Activated CD4-positive, alpha-beta T cell treated with anti-CD3 and anti-CD28 coated beads for 36 hours (primary cell): ENCODE measurements around the gene FARS2. TPM values are rescaled to one million over a fixed set of nuclear protein-coding genes. Genes with fewer than 3 reads are reported as not detected.
A peak's percentile ranks its signal among the peaks of the same experiment; 100 is the strongest.

ENCODE experiments used
- ATAC-seq: fragments of 200-7000 bp; cut with Tn5 transposase; one replicate; pipeline ENCODE4 v1.10.0; 2021; ENCODE audit warnings: mild to moderate bottlenecking, moderate library complexity
- CTCF ChIA-PET: fragments of 350-600 bp; sonication (Branson Sonifier 250); formaldehyde crosslinking; loops from one replicate; lab custom pipeline; 2021; ENCODE audit warnings: antibody characterized with exemption; lab: Charles Lee
- POLR2A ChIA-PET: fragments of 350-600 bp; sonication (Branson Sonifier 250); formaldehyde crosslinking; loops from one replicate; lab custom pipeline; 2021; ENCODE audit warnings: antibody characterized with exemption, inconsistent platforms; lab: Charles Lee
- DNase-seq: peaks from one replicate; pipeline ENCODE4 v3.0.0-alpha.2; 2020
- H3K27ac Mint-ChIP-seq: one replicate; pipeline ENCODE4 v1.8.0; 2021; ENCODE audit warnings: mixed read lengths
- H3K27me3 Mint-ChIP-seq: one replicate; pipeline ENCODE4 v1.8.0; 2021; ENCODE audit warnings: mixed read lengths
- H3K36me3 Mint-ChIP-seq: one replicate; pipeline ENCODE4 v1.8.0; 2021; ENCODE audit warnings: low read depth, mixed read lengths
- H3K4me1 Mint-ChIP-seq: one replicate; pipeline ENCODE4 v1.8.0; 2021; ENCODE audit warnings: mixed read lengths
- H3K4me3 Mint-ChIP-seq: one replicate; pipeline ENCODE4 v1.8.0; 2021; ENCODE audit warnings: mild to moderate bottlenecking, moderate library complexity, mixed read lengths
- H3K9me3 Mint-ChIP-seq: one replicate; pipeline ENCODE4 v1.8.0; 2021; ENCODE audit warnings: low read depth, mixed read lengths
- intact Hi-C, 2 experiments: fragments of 100-400 bp; cut with DNase I in 1 of 2; cut with micrococcal nuclease in 1 of 2; formaldehyde crosslinking; loops; one replicate each; pipeline versions ENCODE4 v1.14.2 to v1.15.1; 2022 to 2024; cut with DNase I, micrococcal nuclease
- total RNA-seq, 2 experiments: library from RNA; stranded (reverse); gene quantifications; one replicate each; pipeline ENCODE4 v1.2.3, GENCODE V29; 2021

Gene FARS2
- total RNA-seq, 2 experiments from 2014 or later = 17.6 to 18.4 TPM

GRCh38 chr6:5274231-5274630 is 12.9 kb downstream of the FARS2 start:
- ChIA-PET CTCF (interaction anchor here (0.7 kb wide), 1 partner anchor 353 kb away, joined by 3 read pairs; no protein-coding TSS in a partner anchor), POLR2A (no interaction called here)
- intact Hi-C loops = no loop called here

GRCh38 chr6:5275497-5275896 is 14.2 kb downstream of the FARS2 start:
- ATAC-seq (no peak), DNase-seq (no peak)
- H3K4me3 Mint-ChIP-seq = no peak overlapping the region
- H3K4me1 Mint-ChIP-seq = peaks cover 42% of the 10 kb centered on the region
- H3K27ac Mint-ChIP-seq = peak overlapping the region; percentile 28
- H3K9me3 Mint-ChIP-seq = no peaks in the 10 kb centered on the region
- POLR2A ChIA-PET = no interaction called here
- intact Hi-C loops = no loop called here
- no peaks in the 10 kb centered on the region for H3K27me3 Mint-ChIP-seq
- CTCF ChIA-PET = interaction anchor here (0.8 to 2.1 kb wide), 3 partner anchors 9 to 389 kb away, joined by 3 to 9 read pairs (median 3); no protein-coding TSS in a partner anchor
- peaks cover 22% of the 10 kb centered on the region for H3K36me3 Mint-ChIP-seq

More at GRCh38 chr6:5274231-5274630, 12.9 kb downstream of the FARS2 start:
- no peak overlapping the region for H3K27ac Mint-ChIP-seq
- peaks cover 35% of the 10 kb centered on the region for H3K4me1 Mint-ChIP-seq
- no peaks in the 10 kb centered on the region for H3K27me3 Mint-ChIP-seq
- peaks cover 20% of the 10 kb centered on the region for H3K36me3 Mint-ChIP-seq
- no peak for DNase-seq
- H3K4me3 Mint-ChIP-seq = no peak overlapping the region
- no peaks in the 10 kb centered on the region for H3K9me3 Mint-ChIP-seq
- no peak for ATAC-seq

GRCh38 chr6:5276581-5276980 is 15.3 kb downstream of the FARS2 start:
- ChIA-PET CTCF (interaction anchor here (1.1 to 2.1 kb wide), 3 partner anchors 10 to 27 kb away, joined by 3 to 9 read pairs (median 3); no protein-coding TSS in a partner anchor), POLR2A (no interaction called here)
- intact Hi-C loops = no loop called here
- Mint-ChIP-seq H3K27me3 (no peaks in the 10 kb centered on the region), H3K36me3 (peaks cover 19% of the 10 kb centered on the region), H3K4me3 (no peak overlapping the region), H3K9me3 (no peaks in the 10 kb centered on the region), H3K4me1 (peaks cover 50% of the 10 kb centered on the region), H3K27ac (no peak overlapping the region)
- ATAC-seq = no peak
- no peak for DNase-seq

- intact Hi-C loops = no loop called here
- H3K27ac Mint-ChIP-seq = no peak overlapping the region
- no peaks in the 10 kb centered on the region for H3K27me3 Mint-ChIP-seq
- peaks cover 15% of the 10 kb centered on the region for H3K36me3 Mint-ChIP-seq
- POLR2A ChIA-PET = interaction anchor here (0.6 kb wide), 1 partner anchor 24 kb away, joined by 5 read pairs; no protein-coding TSS in a partner anchor
- ATAC-seq (no peak), DNase-seq (no peak)
- peaks cover 52% of the 10 kb centered on the region for H3K4me1 Mint-ChIP-seq
- no peak overlapping the region for H3K4me3 Mint-ChIP-seq
- no peaks in the 10 kb centered on the region for H3K9me3 Mint-ChIP-seq
- CTCF ChIA-PET = interaction anchor here (0.6 to 2.5 kb wide), 7 partner anchors 11 to 97 kb away, joined by 3 to 9 read pairs (median 3); partner anchors contain the start of genes FARS2 and LYRM4
Observed at GRCh38 chr6:5277589-5277988, 16.3 kb downstream of the FARS2 start.

GRCh38 chr6:5278047-5278446 is 16.7 kb downstream of the FARS2 start:
- DNase-seq = no peak
- POLR2A ChIA-PET = interaction anchor here (0.6 kb wide), 2 partner anchors 24 to 78 kb away, joined by 3 to 5 read pairs; no protein-coding TSS in a partner anchor

GRCh38 chr6:5278565-5279120 is 17.3 kb downstream of the FARS2 start:
- ChIA-PET CTCF (interaction anchor here (0.6 to 2.5 kb wide), 7 partner anchors 12 to 137 kb away, joined by 3 to 11 read pairs (median 3); partner anchors contain the start of genes FARS2 and LYRM4), POLR2A (interaction anchor here (0.6 kb wide), 1 partner anchor 79 kb away, joined by 3 read pairs; no protein-coding TSS in a partner anchor)
- intact Hi-C loops = no loop called here
- peak overlapping the region; percentile 34 for H3K4me3 Mint-ChIP-seq
- H3K27me3 Mint-ChIP-seq = no peaks in the 10 kb centered on the region
- DNase-seq (peak; percentile 18), ATAC-seq (peak; percentile 12)
- peaks cover 13% of the 10 kb centered on the region for H3K36me3 Mint-ChIP-seq
- H3K9me3 Mint-ChIP-seq = no peaks in the 10 kb centered on the region
- H3K4me1 Mint-ChIP-seq = peaks cover 43% of the 10 kb centered on the region
- H3K27ac Mint-ChIP-seq = peak overlapping the region; percentile 93

More at GRCh38 chr6:5278047-5278446, 16.7 kb downstream of the FARS2 start:
- Mint-ChIP-seq H3K4me3 (no peak overlapping the region), H3K36me3 (peaks cover 11% of the 10 kb centered on the region), H3K4me1 (peaks cover 49% of the 10 kb centered on the region), H3K9me3 (no peaks in the 10 kb centered on the region), H3K27me3 (no peaks in the 10 kb centered on the region), H3K27ac (peak overlapping the region; percentile 61)
- CTCF ChIA-PET = interaction anchor here (0.6 to 2.5 kb wide), 8 partner anchors 11 to 137 kb away, joined by 3 to 9 read pairs (median 3); partner anchors contain the start of genes FARS2 and LYRM4
- intact Hi-C loops = no loop called here
- ATAC-seq = no peak

GRCh38 chr6:5279891-5280338 is 18.6 kb downstream of the FARS2 start:
- H3K36me3 Mint-ChIP-seq = peaks cover 13% of the 10 kb centered on the region
- ChIA-PET POLR2A (interaction anchor here (1.0 to 1.2 kb wide), 2 partner anchors 20 to 23 kb away, joined by 9 to 10 read pairs; partner anchors contain the start of gene LYRM4), CTCF (interaction anchor here (0.6 to 2.5 kb wide), 5 partner anchors 13 to 1233 kb away, joined by 3 to 11 read pairs (median 3); no protein-coding TSS in a partner anchor)
- H3K27ac Mint-ChIP-seq = peak overlapping the region; percentile 91
- intact Hi-C loops = loop anchor here (1.0 to 5.0 kb wide), 6 partner anchors 19 to 643 kb away; partner anchors contain the start of genes FARS2 (in 2 of the 2) and CDYL (in 1 of the 2)
- ATAC-seq (peak; percentile 92), DNase-seq (peak; percentile 71)
- H3K4me3 Mint-ChIP-seq = peak overlapping the region; percentile 10
- peaks cover 43% of the 10 kb centered on the region for H3K4me1 Mint-ChIP-seq
- H3K9me3 Mint-ChIP-seq = no peaks in the 10 kb centered on the region
- no peaks in the 10 kb centered on the region for H3K27me3 Mint-ChIP-seq

GRCh38 chr6:5280920-5281319 is 19.6 kb downstream of the FARS2 start:
- Mint-ChIP-seq H3K9me3 (no peaks in the 10 kb centered on the region), H3K27ac (peak overlapping the region; percentile 83), H3K36me3 (peaks cover 13% of the 10 kb centered on the region), H3K4me3 (no peak overlapping the region), H3K4me1 (peaks cover 52% of the 10 kb centered on the region), H3K27me3 (no peaks in the 10 kb centered on the region)
- POLR2A ChIA-PET = no interaction called here
- CTCF ChIA-PET = interaction anchor here (0.6 to 2.0 kb wide), 2 partner anchors 22 to 85 kb away, joined by 3 to 11 read pairs; no protein-coding TSS in a partner anchor
- DNase-seq (no peak), ATAC-seq (no peak)
- intact Hi-C loops = loop anchor here (1.0 to 5.0 kb wide), 6 partner anchors 20 to 644 kb away; partner anchors contain the start of genes FARS2 (in 2 of the 2) and CDYL (in 1 of the 2)

- ATAC-seq (no peak), DNase-seq (no peak)
- peak overlapping the region; percentile 44 for H3K27ac Mint-ChIP-seq
- ChIA-PET POLR2A (no interaction called here), CTCF (no interaction called here)
- peaks cover 13% of the 10 kb centered on the region for H3K36me3 Mint-ChIP-seq
- no peaks in the 10 kb centered on the region for H3K9me3 Mint-ChIP-seq
- no peaks in the 10 kb centered on the region for H3K27me3 Mint-ChIP-seq
- intact Hi-C loops = loop anchor here in 1 of 2 experiments (5.0 kb wide), 1 partner anchor 505 kb away; the partner anchor contains the start of gene CDYL
- H3K4me1 Mint-ChIP-seq = peaks cover 56% of the 10 kb centered on the region
- H3K4me3 Mint-ChIP-seq = no peak overlapping the region
Observed at GRCh38 chr6:5282191-5282623, 20.9 kb downstream of the FARS2 start.

GRCh38 chr6:5285081-5285480 is 23.8 kb downstream of the FARS2 start:
- ATAC-seq (no peak), DNase-seq (no peak)
- H3K4me3 Mint-ChIP-seq = no peak overlapping the region
- H3K27me3 Mint-ChIP-seq = no peaks in the 10 kb centered on the region
- no peak overlapping the region for H3K27ac Mint-ChIP-seq
- H3K36me3 Mint-ChIP-seq = peaks cover 4% of the 10 kb centered on the region
- ChIA-PET CTCF (interaction anchor here (1.2 kb wide), 1 partner anchor 21 kb away, joined by 3 read pairs; no protein-coding TSS in a partner anchor), POLR2A (interaction anchor here (0.6 kb wide), 1 partner anchor 18 kb away, joined by 3 read pairs; no protein-coding TSS in a partner anchor)
- no peaks in the 10 kb centered on the region for H3K9me3 Mint-ChIP-seq
- peaks cover 55% of the 10 kb centered on the region for H3K4me1 Mint-ChIP-seq
- intact Hi-C loops = no loop called here

- ChIA-PET POLR2A (interaction anchor here (0.6 kb wide), 1 partner anchor 19 kb away, joined by 3 read pairs; no protein-coding TSS in a partner anchor), CTCF (interaction anchor here (1.2 kb wide), 1 partner anchor 21 kb away, joined by 3 read pairs; no protein-coding TSS in a partner anchor)
- Mint-ChIP-seq H3K9me3 (no peaks in the 10 kb centered on the region), H3K27ac (no peak overlapping the region), H3K27me3 (no peaks in the 10 kb centered on the region), H3K36me3 (peaks cover 4% of the 10 kb centered on the region), H3K4me1 (peaks cover 52% of the 10 kb centered on the region), H3K4me3 (no peak overlapping the region)
- intact Hi-C loops = no loop called here
- ATAC-seq (no peak), DNase-seq (no peak)
Observed at GRCh38 chr6:5285526-5285925, 24.2 kb downstream of the FARS2 start.
